Measurements from ENCODE around the gene KIF23. TPM values are rescaled to one million over a fixed set of nuclear protein-coding genes. Genes with fewer than 3 reads are reported as not detected.

The KIF23 gene
- total and polyA plus RNA-seq, 2 experiments from 2014 or later, result 12.3 to 58.9 TPM

- no peaks in the 10 kb centered on the region for H3K36me3 ChIP-seq
- H3K4me1 ChIP-seq (ENCODE audit: low read depth), result no peaks in the 10 kb centered on the region
- H3K4me3 ChIP-seq, result no peak overlapping the region
- no peaks in the 10 kb centered on the region for H3K9me3 ChIP-seq (ENCODE audit: low read depth)
- no peak for DNase-seq (ENCODE audit: low read depth in 1 of 2, low spot score in 1 of 2)
- TF ChIP-seq, protein P1, sequence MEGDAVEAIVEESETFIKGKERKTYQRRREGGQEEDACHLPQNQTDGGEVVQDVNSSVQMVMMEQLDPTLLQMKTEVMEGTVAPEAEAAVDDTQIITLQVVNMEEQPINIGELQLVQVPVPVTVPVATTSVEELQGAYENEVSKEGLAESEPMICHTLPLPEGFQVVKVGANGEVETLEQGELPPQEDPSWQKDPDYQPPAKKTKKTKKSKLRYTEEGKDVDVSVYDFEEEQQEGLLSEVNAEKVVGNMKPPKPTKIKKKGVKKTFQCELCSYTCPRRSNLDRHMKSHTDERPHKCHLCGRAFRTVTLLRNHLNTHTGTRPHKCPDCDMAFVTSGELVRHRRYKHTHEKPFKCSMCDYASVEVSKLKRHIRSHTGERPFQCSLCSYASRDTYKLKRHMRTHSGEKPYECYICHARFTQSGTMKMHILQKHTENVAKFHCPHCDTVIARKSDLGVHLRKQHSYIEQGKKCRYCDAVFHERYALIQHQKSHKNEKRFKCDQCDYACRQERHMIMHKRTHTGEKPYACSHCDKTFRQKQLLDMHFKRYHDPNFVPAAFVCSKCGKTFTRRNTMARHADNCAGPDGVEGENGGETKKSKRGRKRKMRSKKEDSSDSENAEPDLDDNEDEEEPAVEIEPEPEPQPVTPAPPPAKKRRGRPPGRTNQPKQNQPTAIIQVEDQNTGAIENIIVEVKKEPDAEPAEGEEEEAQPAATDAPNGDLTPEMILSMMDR (IDR thresholded peaks at IDR 0.05; ENCODE audit: low read depth, low read length), result no peak
- H3K27ac ChIP-seq, result no peak overlapping the region
- peaks cover 12% of the 10 kb centered on the region for H3K27me3 ChIP-seq
Measured at GRCh38 chr15:69479081-69479480, 64.9 kb downstream of the KIF23 start.

DNA sequence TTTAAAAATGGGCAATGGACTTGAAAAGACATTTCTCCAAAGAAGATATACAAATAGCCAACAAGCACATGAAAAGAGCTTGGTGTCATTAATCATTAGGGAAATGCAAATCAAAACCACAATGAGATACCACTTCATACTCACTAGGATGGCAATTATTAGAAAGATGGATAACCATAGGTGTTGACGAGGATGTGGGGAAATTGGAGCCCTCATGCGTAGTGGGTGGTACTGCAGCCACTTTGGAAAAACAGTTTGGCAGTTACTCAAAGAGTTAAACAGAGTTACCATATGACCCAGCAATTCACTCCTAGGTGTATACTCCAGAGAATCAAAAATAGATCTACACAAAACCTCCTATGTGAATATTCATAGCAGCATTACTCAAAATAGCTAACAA lies 65.8 kb downstream of the KIF23 start:
- DNase-seq (ENCODE audit: low read depth in 1 of 2, low spot score in 1 of 2), result no peak
- Histone ChIP-seq H3K27ac (no peak overlapping the region), H3K36me3 (no peaks in the 10 kb centered on the region), H3K4me3 (no peak overlapping the region), H3K9me3 (ENCODE audit: low read depth) (no peaks in the 10 kb centered on the region), H3K27me3 (peaks cover 12% of the 10 kb centered on the region), H3K4me1 (ENCODE audit: low read depth) (no peaks in the 10 kb centered on the region)
- TF ChIP-seq, protein P1 (IDR thresholded peaks at IDR 0.05; ENCODE audit: low read depth, low read length), result no peak

DNA sequence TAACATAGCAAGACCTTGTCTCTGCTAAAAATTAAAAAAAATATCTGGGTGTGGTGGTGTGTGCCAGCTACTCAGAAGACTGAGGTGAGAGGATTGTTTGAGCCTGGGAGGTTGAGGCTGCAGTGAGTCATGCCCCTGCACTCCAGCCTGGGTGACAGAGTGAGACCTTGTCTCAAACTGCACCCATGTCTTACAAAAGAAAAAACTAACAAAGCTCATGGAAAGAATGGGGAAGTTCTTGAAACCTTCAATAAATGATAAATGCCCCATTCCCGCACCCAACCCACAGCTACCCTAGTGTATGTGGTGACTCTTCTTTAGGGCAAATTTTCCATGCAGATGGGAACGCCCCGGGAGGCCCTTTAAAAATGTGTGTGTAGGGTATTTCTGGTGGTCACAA lies 66.8 kb downstream of the KIF23 start:
- DNase-seq (ENCODE audit: low read depth in 1 of 2, low spot score in 1 of 2), result no peak
- TF ChIP-seq, protein P1 (IDR thresholded peaks at IDR 0.05; ENCODE audit: low read depth, low read length), result no peak
- Histone ChIP-seq H3K4me1 (ENCODE audit: low read depth) (no peaks in the 10 kb centered on the region), H3K36me3 (no peaks in the 10 kb centered on the region), H3K4me3 (no peak overlapping the region), H3K27ac (no peak overlapping the region), H3K27me3 (peaks cover 12% of the 10 kb centered on the region), H3K9me3 (ENCODE audit: low read depth) (no peaks in the 10 kb centered on the region)

- Histone ChIP-seq H3K27ac (no peak overlapping the region), H3K9me3 (ENCODE audit: low read depth) (no peaks in the 10 kb centered on the region), H3K36me3 (no peaks in the 10 kb centered on the region), H3K4me1 (ENCODE audit: low read depth) (no peaks in the 10 kb centered on the region), H3K27me3 (peaks cover 12% of the 10 kb centered on the region), H3K4me3 (no peak overlapping the region)
- no peak for DNase-seq (ENCODE audit: low read depth in 1 of 2, low spot score in 1 of 2)
- TF ChIP-seq, protein P1 (IDR thresholded peaks at IDR 0.05; ENCODE audit: low read depth, low read length), result no peak
Measured at GRCh38 chr15:69482686-69483256, 68.6 kb downstream of the KIF23 start.

DNA sequence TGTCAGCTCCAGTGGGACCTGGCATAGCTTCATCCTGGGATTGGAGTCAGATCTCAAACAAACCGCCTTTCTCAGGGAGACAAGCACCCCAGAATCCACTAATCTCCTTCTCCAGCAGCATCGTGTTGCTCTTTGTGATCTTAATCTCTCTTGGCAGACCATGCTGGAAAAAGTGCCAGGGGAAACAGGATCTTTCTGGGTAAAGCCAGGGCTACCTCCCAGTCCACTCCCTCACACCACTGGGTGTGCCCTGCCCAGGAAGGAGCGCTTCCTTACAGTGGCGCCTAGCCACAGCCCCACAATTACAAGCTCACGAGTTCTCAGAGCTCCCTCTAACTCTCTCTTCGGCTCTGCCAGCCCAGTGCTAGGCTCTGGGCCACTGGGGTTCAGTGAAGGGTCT lies 70.7 kb downstream of the KIF23 start:
- TF ChIP-seq, protein P1 (IDR thresholded peaks at IDR 0.05; ENCODE audit: low read depth, low read length), result no peak
- no peaks in the 10 kb centered on the region for H3K4me1 ChIP-seq (ENCODE audit: low read depth)
- H3K36me3 ChIP-seq, result no peaks in the 10 kb centered on the region
- H3K27me3 ChIP-seq, result peaks cover 2% of the 10 kb centered on the region
- no peaks in the 10 kb centered on the region for H3K9me3 ChIP-seq (ENCODE audit: low read depth)
- DNase-seq (ENCODE audit: low read depth in 1 of 2, low spot score in 1 of 2), result no peak
- H3K27ac ChIP-seq, result no peak overlapping the region
- no peak overlapping the region for H3K4me3 ChIP-seq
